Muscle of back (tissue), 11 donors: ENCODE measurements around the gene TRIM47. TPM values are rescaled to one million over a fixed set of nuclear protein-coding genes. Genes with fewer than 3 reads are reported as not detected.

ENCODE experiments used
- DNase-seq, 3 donors: peaks; one replicate each; pipeline versions ENCODE4 v3.0.0 to v3.0.0-alpha.2; 2013
- polyA plus RNA-seq, 10 donors: library from polyadenylated mRNA; unstranded; fragments of 120-200 nt; gene quantifications; one replicate each; pipeline ENCODE4 v1.2.1, GENCODE V29; 2013; ENCODE audit not compliant: insufficient read length in 10 of 10

The TRIM47 gene
- polyA plus RNA-seq, 10 donors, result 15.3 to 27.2 (median 21.3) TPM

GRCh38 chr17:75834279-75834920 lies 44.0 kb downstream of the TRIM47 start:
- DNase-seq, result peak; percentile 77 to 85 (median 77)

- no peak for DNase-seq
Measured at GRCh38 chr17:75832652-75833400, 45.6 kb downstream of the TRIM47 start.

GRCh38 chr17:75832164-75832651 lies 46.2 kb downstream of the TRIM47 start:
- no peak for DNase-seq

GRCh38 chr17:75831032-75831571 lies 47.3 kb downstream of the TRIM47 start:
- DNase-seq, result no peak

GRCh38 chr17:75830164-75831031 lies 48.0 kb downstream of the TRIM47 start:
- no peak for DNase-seq

GRCh38 chr17:75829747-75830146 lies 48.6 kb downstream of the TRIM47 start:
- DNase-seq, result no peak

GRCh38 chr17:75828741-75829140 lies 49.6 kb downstream of the TRIM47 start:
- DNase-seq, result no peak

GRCh38 chr17:75828076-75828400 lies 50.3 kb downstream of the TRIM47 start:
- no peak for DNase-seq

- peak in 2 of 3 donors; percentile 73 to 88 for DNase-seq
Measured at GRCh38 chr17:75827308-75828075, 50.9 kb downstream of the TRIM47 start.

- no peak for DNase-seq
Measured at GRCh38 chr17:75826561-75827307, 51.6 kb downstream of the TRIM47 start.

- no peak for DNase-seq
Measured at GRCh38 chr17:75825748-75826370, 52.5 kb downstream of the TRIM47 start.

GRCh38 chr17:75825149-75825552 lies 53.2 kb downstream of the TRIM47 start:
- DNase-seq, result peak in 1 of 3 donors; percentile 84

GRCh38 chr17:75824666-75825065 lies 53.7 kb downstream of the TRIM47 start:
- DNase-seq, result peak in 1 of 3 donors; percentile 81

Other genes starting within 250 kb of the TRIM47 start
- 10 to 100 TPM in 2 of 10 donors, 1 to 10 TPM in 8; 5.9 to 10.4 (median 8.8) TPM for gene SMIM5, start 245.1 kb downstream of the TRIM47 start, polyA plus RNA-seq
- 10 to 100 TPM in 9 of 10 donors, 1 to 10 TPM in 1; 9.6 to 20.9 (median 14.1) TPM for gene RECQL5, start 211.4 kb downstream of the TRIM47 start, polyA plus RNA-seq
- gene SAP30BP, start 211.2 kb downstream of the TRIM47 start, polyA plus RNA-seq, result 10 to 100 TPM; 61.2 to 83.6 (median 71.5) TPM
- 10 to 100 TPM in 2 of 10 donors, 1 to 10 TPM in 8; 3.2 to 17.2 (median 5.4) TPM for gene ITGB4, start 157.1 kb downstream of the TRIM47 start, polyA plus RNA-seq
- 10 to 100 TPM; 15.0 to 40.9 (median 25.4) TPM for gene GALK1, start 113.4 kb downstream of the TRIM47 start, polyA plus RNA-seq
- 10 to 100 TPM; 19.7 to 29.9 (median 24.9) TPM for gene UNK, start 93.8 kb downstream of the TRIM47 start, polyA plus RNA-seq
- gene UNC13D, start 34.2 kb downstream of the TRIM47 start, polyA plus RNA-seq, result 1 to 10 TPM; 2.5 to 6.8 (median 4.3) TPM
- 10 to 100 TPM; 46.3 to 57.8 (median 51.4) TPM for gene WBP2, start 23.2 kb downstream of the TRIM47 start, polyA plus RNA-seq
- 10 to 100 TPM in 9 of 10 donors, 1 to 10 TPM in 1; 9.2 to 20.8 (median 13.9) TPM for gene TRIM65, start 18.4 kb upstream of the TRIM47 start, polyA plus RNA-seq
- 10 to 100 TPM; 52.9 to 67.8 (median 63.9) TPM for gene MRPL38, start 26.3 kb upstream of the TRIM47 start, polyA plus RNA-seq
- gene FBF1, start 62.5 kb upstream of the TRIM47 start, polyA plus RNA-seq, result 1 to 10 TPM; 3.1 to 7.9 (median 6.2) TPM
- gene ACOX1, start 100.6 kb upstream of the TRIM47 start, polyA plus RNA-seq, result 10 to 100 TPM; 14.2 to 22.4 (median 18.5) TPM
- 10 to 100 TPM in 9 of 10 donors, 1 to 10 TPM in 1; 8.5 to 20.2 (median 14.0) TPM for gene TEN1, start 100.7 kb upstream of the TRIM47 start, polyA plus RNA-seq
- gene CDK3, start 122.3 kb upstream of the TRIM47 start, polyA plus RNA-seq, result 10 to 100 TPM in 1 of 10 donors, 1 to 10 TPM in 9; 3.9 to 12.1 (median 7.1) TPM
- gene EVPL, start 148.7 kb upstream of the TRIM47 start, polyA plus RNA-seq, result 10 to 100 TPM in 2 of 10 donors, under 1 TPM in 7, not detected in 1; 0.11 to 12.4 (median 0.18) TPM
- gene SRP68, start 193.9 kb upstream of the TRIM47 start, polyA plus RNA-seq, result 10 to 100 TPM; 62.0 to 92.5 (median 78.8) TPM
- not detected for gene GALR2, start 196.2 kb upstream of the TRIM47 start, polyA plus RNA-seq
- gene ZACN, start 200.6 kb upstream of the TRIM47 start, polyA plus RNA-seq, result 10 to 100 TPM in 3 of 10 donors, 1 to 10 TPM in 7; 1.7 to 17.8 (median 6.9) TPM
- 100 to 1,000 TPM in 1 of 10 donors, 10 to 100 TPM in 9; 63.9 to 103 (median 82.0) TPM for gene EXOC7, start 225.2 kb upstream of the TRIM47 start, polyA plus RNA-seq